Activated naive CD4-positive, alpha-beta T cell treated with anti-CD3 and anti-CD28 coated beads for 36 hours (primary cell): Measurements from ENCODE around the gene DHH. TPM values are rescaled to one million over a fixed set of nuclear protein-coding genes. Genes with fewer than 3 reads are reported as not detected.

ENCODE experiments used
- CTCF ChIA-PET: fragments of 350-600 bp; sonication (Branson Sonifier 250); formaldehyde crosslinking; loops from one replicate; lab custom pipeline; 2021; ENCODE audit warnings: antibody characterized with exemption; lab: Charles Lee
- DNase-seq: peaks from one replicate; pipeline ENCODE4 v3.0.0-alpha.2; 2020
- H3K27ac Mint-ChIP-seq: one replicate; pipeline ENCODE4 v1.8.0; 2021; ENCODE audit warnings: mild to moderate bottlenecking, mixed read lengths
- H3K27me3 Mint-ChIP-seq: one replicate; pipeline ENCODE4 v1.8.0; 2021; ENCODE audit warnings: low read depth, mixed read lengths
- H3K36me3 Mint-ChIP-seq: one replicate; pipeline ENCODE4 v1.8.0; 2021; ENCODE audit warnings: low read depth, mixed read lengths
- H3K4me1 Mint-ChIP-seq: one replicate; pipeline ENCODE4 v1.8.0; 2021; ENCODE audit warnings: low read depth, mixed read lengths
- H3K4me3 Mint-ChIP-seq: one replicate; pipeline ENCODE4 v1.8.0; 2021; ENCODE audit warnings: mild to moderate bottlenecking, moderate library complexity, mixed read lengths
- H3K9me3 Mint-ChIP-seq: one replicate; pipeline ENCODE4 v1.8.0; 2021; ENCODE audit warnings: mixed read lengths
- intact Hi-C: fragments of 100-400 bp; cut with micrococcal nuclease; formaldehyde crosslinking; loops from one replicate; pipeline ENCODE4 v1.15.1; 2023
- total RNA-seq, 2 experiments: library from RNA; stranded (reverse); gene quantifications; one replicate each; pipeline ENCODE4 v1.2.3, GENCODE V29; 2021

The DHH gene
- total RNA-seq, 2 experiments from 2014 or later, result 0.07 TPM; not detected in 1

- H3K27me3 Mint-ChIP-seq, result no peaks in the 10 kb centered on the region
- intact Hi-C loops, result no loop called here
Measured at GRCh38 chr12:49105504-49106084, 11.0 kb upstream of the DHH start.

GRCh38 chr12:49104822-49105221 lies 10.2 kb upstream of the DHH start:
- Mint-ChIP-seq H3K9me3 (no peaks in the 10 kb centered on the region), H3K36me3 (peaks cover 2% of the 10 kb centered on the region), H3K4me3 (no peak overlapping the region), H3K27me3 (no peaks in the 10 kb centered on the region), H3K4me1 (peaks cover 30% of the 10 kb centered on the region), H3K27ac (no peak overlapping the region)
- intact Hi-C loops, result no loop called here
- CTCF ChIA-PET, result interaction anchor here (0.9 to 16.6 kb wide), 8 partner anchors 8 to 42 kb away, joined by 3 to 209 read pairs (median 4); partner anchors contain the start of gene DHH
- DNase-seq, result no peak

More at GRCh38 chr12:49105504-49106084, 11.0 kb upstream of the DHH start:
- peaks cover 32% of the 10 kb centered on the region for H3K4me1 Mint-ChIP-seq
- peaks cover 2% of the 10 kb centered on the region for H3K36me3 Mint-ChIP-seq
- H3K4me3 Mint-ChIP-seq, result no peak overlapping the region
- no peak overlapping the region for H3K27ac Mint-ChIP-seq
- CTCF ChIA-PET, result interaction anchor here (1.2 to 16.6 kb wide), 5 partner anchors 9 to 25 kb away, joined by 3 to 209 read pairs (median 4); partner anchors contain the start of gene DHH
- no peak for DNase-seq
- no peaks in the 10 kb centered on the region for H3K9me3 Mint-ChIP-seq

DNA sequence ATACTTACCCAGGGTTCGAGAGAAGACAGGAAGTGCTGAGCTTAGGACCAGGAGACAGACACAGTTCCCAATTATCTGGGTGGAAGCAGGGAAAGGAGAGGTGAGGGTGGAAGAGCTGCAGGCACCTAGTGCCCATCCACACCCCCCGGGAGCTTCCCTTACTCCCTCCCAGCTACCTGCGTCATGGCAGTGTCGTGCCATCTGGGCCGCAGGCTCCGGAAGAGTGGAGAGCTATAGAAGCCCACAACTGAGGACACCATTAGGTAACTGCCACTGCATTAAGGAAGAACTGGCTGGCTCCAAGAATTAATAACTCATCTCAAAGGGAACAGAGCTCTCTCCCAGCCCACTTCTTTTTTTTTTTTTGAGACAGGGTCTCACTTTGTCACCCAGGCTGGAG lies 5.8 kb upstream of the DHH start:
- Mint-ChIP-seq H3K4me3 (no peak overlapping the region), H3K27ac (no peak overlapping the region), H3K9me3 (no peaks in the 10 kb centered on the region), H3K4me1 (no peaks in the 10 kb centered on the region), H3K27me3 (peaks cover 4% of the 10 kb centered on the region), H3K36me3 (peaks cover 2% of the 10 kb centered on the region)
- CTCF ChIA-PET, result interaction anchor here (0.8 to 16.6 kb wide), 8 partner anchors 8 to 135 kb away, joined by 3 to 209 read pairs (median 22); partner anchors contain the start of gene LMBR1L
- no peak for DNase-seq
- intact Hi-C loops, result no loop called here

DNA sequence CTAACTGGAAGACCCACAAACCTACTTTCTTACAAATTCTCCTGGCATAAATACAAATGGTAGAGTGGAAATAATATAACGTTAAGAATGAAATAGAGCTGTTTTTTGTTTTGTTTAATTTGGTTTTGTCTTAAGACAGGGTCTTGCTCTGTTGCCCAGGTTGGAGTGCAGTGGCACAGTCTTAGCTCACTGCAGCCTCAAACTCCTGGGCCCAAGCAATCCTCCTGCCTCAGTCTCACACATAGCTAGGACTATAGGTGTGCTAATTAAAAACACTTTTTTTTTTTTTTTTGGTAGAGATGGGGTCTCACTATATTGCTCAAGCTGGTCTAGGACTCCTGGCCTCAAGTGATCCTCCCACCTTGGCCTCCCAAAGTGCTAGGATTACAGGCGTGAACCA lies 4.1 kb upstream of the DHH start:
- Mint-ChIP-seq H3K27ac (no peak overlapping the region), H3K27me3 (peaks cover 14% of the 10 kb centered on the region), H3K9me3 (no peaks in the 10 kb centered on the region), H3K36me3 (peaks cover 4% of the 10 kb centered on the region), H3K4me3 (no peak overlapping the region), H3K4me1 (peaks cover 4% of the 10 kb centered on the region)
- intact Hi-C loops, result loop anchor here (1.0 kb wide), 2 partner anchors 10 to 34 kb away; no protein-coding TSS in a partner anchor
- CTCF ChIA-PET, result interaction anchor here (0.7 to 16.6 kb wide), 22 partner anchors 8 to 246 kb away, joined by 3 to 209 read pairs (median 5); partner anchors contain the start of genes DDN, KMT2D, LMBR1L and RHEBL1
- DNase-seq, result no peak

DNA sequence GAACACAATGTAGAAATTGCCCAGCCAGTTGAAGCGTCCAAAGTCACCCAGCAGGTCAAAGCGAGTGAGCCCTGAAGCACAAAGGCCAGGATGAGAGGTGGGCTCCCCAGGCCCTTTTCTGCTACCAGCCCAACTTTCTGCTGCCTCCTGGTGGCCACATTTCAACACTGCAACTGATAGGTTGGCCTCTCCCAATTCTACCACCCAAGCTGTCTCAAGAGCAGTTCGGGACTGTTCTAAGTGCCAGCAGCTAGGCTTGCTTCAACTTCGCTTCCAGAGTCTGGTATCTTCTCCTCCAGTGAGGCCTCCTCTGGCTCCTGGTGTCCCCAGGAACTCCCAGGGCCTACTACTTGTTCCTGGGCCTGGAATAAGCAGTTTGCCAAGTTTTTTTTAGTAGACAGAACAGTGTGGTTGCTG lies 3.4 kb upstream of the DHH start:
- H3K4me1 Mint-ChIP-seq, result peaks cover 10% of the 10 kb centered on the region
- peaks cover 4% of the 10 kb centered on the region for H3K36me3 Mint-ChIP-seq
- no peak overlapping the region for H3K4me3 Mint-ChIP-seq
- no peaks in the 10 kb centered on the region for H3K9me3 Mint-ChIP-seq
- intact Hi-C loops, result loop anchor here (1.0 kb wide), 2 partner anchors 10 to 34 kb away; no protein-coding TSS in a partner anchor
- DNase-seq, result peak; percentile 76
- CTCF ChIA-PET, result interaction anchor here (0.7 to 16.6 kb wide), 21 partner anchors 9 to 245 kb away, joined by 3 to 209 read pairs (median 5); partner anchors contain the start of genes DDN, KMT2D, LMBR1L and RHEBL1
- no peak overlapping the region for H3K27ac Mint-ChIP-seq
- H3K27me3 Mint-ChIP-seq, result peaks cover 21% of the 10 kb centered on the region

- Mint-ChIP-seq H3K27me3 (peaks cover 25% of the 10 kb centered on the region), H3K4me3 (no peak overlapping the region), H3K4me1 (peaks cover 12% of the 10 kb centered on the region), H3K9me3 (no peaks in the 10 kb centered on the region), H3K36me3 (peaks cover 4% of the 10 kb centered on the region), H3K27ac (no peak overlapping the region)
- intact Hi-C loops, result no loop called here
- CTCF ChIA-PET, result interaction anchor here (0.6 to 16.6 kb wide), 9 partner anchors 11 to 100 kb away, joined by 3 to 209 read pairs (median 11); partner anchors contain the start of genes LMBR1L and RHEBL1
- no peak for DNase-seq
Measured at GRCh38 chr12:49097381-49097780, 2.8 kb upstream of the DHH start.

DNA sequence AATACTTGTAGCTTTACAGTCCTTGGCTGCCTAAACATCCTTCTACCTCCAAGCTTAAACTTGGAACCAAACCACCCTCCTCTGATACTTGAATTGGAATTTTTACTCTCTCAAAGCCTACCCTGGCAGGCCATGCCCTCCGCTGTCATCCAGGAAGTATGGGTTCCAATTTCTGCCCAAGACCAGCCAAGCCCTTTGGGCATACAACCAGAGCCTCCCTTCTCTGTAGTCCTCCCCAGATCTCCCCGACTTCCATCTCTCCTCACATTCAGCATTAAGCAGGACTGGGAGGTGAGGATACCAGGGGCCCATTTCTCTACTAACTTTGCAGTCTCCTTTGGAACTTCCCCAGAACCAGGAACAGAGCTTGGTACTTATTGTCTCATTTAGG lies 369 bp upstream of the DHH start:
- H3K27me3 Mint-ChIP-seq, result peaks cover 47% of the 10 kb centered on the region
- H3K27ac Mint-ChIP-seq, result no peak overlapping the region
- no peaks in the 10 kb centered on the region for H3K9me3 Mint-ChIP-seq
- H3K4me1 Mint-ChIP-seq, result peaks cover 32% of the 10 kb centered on the region
- no peak overlapping the region for H3K4me3 Mint-ChIP-seq
- peaks cover 4% of the 10 kb centered on the region for H3K36me3 Mint-ChIP-seq
- no peak for DNase-seq
- CTCF ChIA-PET, result interaction anchor here (0.7 to 4.9 kb wide), 11 partner anchors 10 to 107 kb away, joined by 3 to 73 read pairs (median 5); partner anchors contain the start of gene TUBA1B
- intact Hi-C loops, result loop anchor here (5.0 kb wide), 1 partner anchor 118 kb away; the partner anchor contains the start of gene WNT1

- H3K4me1 Mint-ChIP-seq, result peaks cover 36% of the 10 kb centered on the region
- H3K4me3 Mint-ChIP-seq, result no peak overlapping the region
- no peak for DNase-seq
- H3K27me3 Mint-ChIP-seq, result peaks cover 57% of the 10 kb centered on the region
- peaks cover 4% of the 10 kb centered on the region for H3K36me3 Mint-ChIP-seq
- intact Hi-C loops, result loop anchor here (5.0 kb wide), 1 partner anchor 116 kb away; the partner anchor contains the start of gene WNT1
- H3K9me3 Mint-ChIP-seq, result no peaks in the 10 kb centered on the region
- no peak overlapping the region for H3K27ac Mint-ChIP-seq
- CTCF ChIA-PET, result interaction anchor here (0.6 to 4.9 kb wide), 16 partner anchors 9 to 142 kb away, joined by 3 to 73 read pairs (median 5); partner anchors contain the start of gene TUBA1B
Measured at GRCh38 chr12:49093792-49094159, 825 bp downstream of the DHH start.

GRCh38 chr12:49092816-49093406 lies 1.7 kb downstream of the DHH start:
- peaks cover 44% of the 10 kb centered on the region for H3K4me1 Mint-ChIP-seq
- CTCF ChIA-PET, result interaction anchor here (0.6 to 4.9 kb wide), 22 partner anchors 8 to 155 kb away, joined by 3 to 73 read pairs (median 5); partner anchors contain the start of genes LMBR1L and RHEBL1
- no peak overlapping the region for H3K4me3 Mint-ChIP-seq
- H3K27ac Mint-ChIP-seq, result no peak overlapping the region
- intact Hi-C loops, result loop anchor here (1.0 to 5.0 kb wide), 3 partner anchors 29 to 116 kb away; partner anchors contain the start of gene WNT1
- H3K27me3 Mint-ChIP-seq, result peaks cover 66% of the 10 kb centered on the region
- no peaks in the 10 kb centered on the region for H3K9me3 Mint-ChIP-seq
- peaks cover 4% of the 10 kb centered on the region for H3K36me3 Mint-ChIP-seq
- DNase-seq, result no peak

GRCh38 chr12:49092086-49092815 lies 2.4 kb downstream of the DHH start:
- Mint-ChIP-seq H3K9me3 (no peaks in the 10 kb centered on the region), H3K4me3 (peak overlapping the region; percentile 21), H3K27me3 (peaks cover 66% of the 10 kb centered on the region), H3K4me1 (peaks cover 48% of the 10 kb centered on the region), H3K27ac (no peak overlapping the region), H3K36me3 (peaks cover 4% of the 10 kb centered on the region)
- intact Hi-C loops, result loop anchor here (1.0 to 5.0 kb wide), 3 partner anchors 28 to 115 kb away; partner anchors contain the start of gene WNT1
- CTCF ChIA-PET, result interaction anchor here (0.6 to 4.9 kb wide), 23 partner anchors 8 to 156 kb away, joined by 3 to 73 read pairs (median 5); partner anchors contain the start of genes LMBR1L and RHEBL1
- DNase-seq, result peak; percentile 80

GRCh38 chr12:49091836-49092085 lies 2.8 kb downstream of the DHH start:
- Mint-ChIP-seq H3K9me3 (no peaks in the 10 kb centered on the region), H3K4me1 (peaks cover 48% of the 10 kb centered on the region), H3K36me3 (peaks cover 4% of the 10 kb centered on the region), H3K27ac (no peak overlapping the region), H3K4me3 (peak overlapping the region; percentile 21), H3K27me3 (peaks cover 66% of the 10 kb centered on the region)
- DNase-seq, result no peak
- CTCF ChIA-PET, result interaction anchor here (1.0 to 4.9 kb wide), 15 partner anchors 9 to 144 kb away, joined by 3 to 73 read pairs (median 5); partner anchors contain the start of genes LMBR1L and RHEBL1
- intact Hi-C loops, result loop anchor here (1.0 to 5.0 kb wide), 3 partner anchors 27 to 114 kb away; partner anchors contain the start of gene WNT1
